ENCODE results near the gene HAUS3.
"Not testable (repeated sequence)": the region's sequence is repeated elsewhere in the genome, so short reads cannot be mapped to it uniquely, and the experiment has no call there.

HAUS3 gene

DNA sequence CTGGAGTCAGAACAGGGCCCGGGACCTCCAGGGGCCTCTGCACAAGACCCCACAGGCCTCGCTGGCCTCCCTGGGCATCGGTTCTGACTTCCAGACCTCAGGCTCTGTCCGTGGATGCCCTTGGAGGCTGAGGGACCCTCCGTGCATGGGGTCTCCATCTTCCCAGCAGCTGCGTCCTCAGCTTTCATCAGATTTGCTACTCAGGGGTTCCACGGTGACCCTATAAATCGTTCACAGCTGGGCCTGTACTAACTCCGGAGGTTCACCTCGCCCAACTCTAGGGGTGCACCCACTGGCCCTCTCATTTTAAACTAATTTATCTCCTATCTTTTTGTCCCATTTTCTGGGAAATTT lies 33.1 kb upstream of the HAUS3 start:
- not testable (repeated sequence) for DNase-seq

DNA sequence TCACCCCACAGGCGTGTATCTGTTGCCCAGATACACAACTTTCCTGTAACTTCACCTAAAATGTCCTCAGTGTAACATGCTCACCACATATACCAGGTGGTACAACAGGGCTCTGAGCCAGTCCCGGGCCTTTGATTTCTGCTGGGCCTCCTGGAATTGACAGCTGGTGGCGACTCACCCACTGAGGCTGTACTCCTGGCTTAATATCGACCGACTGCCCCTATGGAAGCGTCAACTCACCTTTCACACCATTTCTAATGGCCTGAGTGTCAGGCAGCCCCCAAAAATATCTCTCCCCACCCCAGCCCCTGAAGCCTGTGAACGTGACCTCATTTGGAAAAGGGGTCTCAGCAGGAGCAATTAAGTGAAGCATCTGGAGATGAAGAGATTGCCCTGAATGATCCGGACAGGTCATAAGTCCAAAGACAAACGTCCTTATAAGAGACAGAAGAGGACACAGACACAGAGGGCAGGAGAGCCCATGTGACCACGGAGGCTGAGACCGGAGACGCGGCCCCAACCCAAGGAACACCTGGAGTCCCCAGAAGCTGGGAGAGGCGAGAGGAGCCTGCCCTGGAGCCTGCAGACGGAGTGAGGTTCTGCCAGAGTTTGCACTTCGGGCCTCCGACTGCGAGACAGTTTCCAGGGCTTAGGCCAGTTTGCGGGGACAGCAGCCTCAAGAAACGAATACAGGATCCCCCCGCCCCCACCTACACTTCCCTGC lies 32.6 kb upstream of the HAUS3 start:
- no peak for DNase-seq

DNA sequence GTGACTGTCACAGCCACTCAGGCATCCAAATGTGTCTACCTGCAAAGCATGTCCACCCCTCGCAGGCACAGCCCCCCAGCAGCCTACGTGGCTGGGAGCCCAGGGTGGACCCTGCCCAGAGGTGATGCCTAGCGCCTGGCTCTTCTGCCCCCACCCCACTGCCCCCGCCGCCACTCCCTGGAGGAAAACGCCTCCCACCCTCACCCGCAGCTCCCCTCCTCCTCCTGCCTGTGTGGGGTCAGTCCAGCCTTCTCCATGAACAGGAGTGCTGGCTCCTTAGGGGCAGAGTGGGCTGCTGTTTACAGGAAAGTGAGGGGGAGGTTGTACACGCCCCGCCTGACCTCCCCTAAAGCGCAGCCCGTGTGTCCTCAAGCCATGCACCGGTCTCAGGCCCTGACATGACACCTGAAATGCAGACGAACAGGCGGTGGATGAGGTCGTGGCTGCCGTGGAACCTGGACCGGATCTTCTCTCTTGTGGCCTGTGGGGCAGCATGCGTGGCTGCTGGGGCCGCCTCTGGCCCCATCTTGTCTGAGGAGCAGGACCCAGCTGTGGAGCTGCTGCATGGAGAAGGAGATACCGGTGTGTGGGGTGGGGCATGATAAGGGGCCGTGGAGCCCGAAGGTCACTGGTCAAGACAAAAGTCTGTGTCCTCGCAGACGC lies 31.9 kb upstream of the HAUS3 start:
- DNase-seq = no peak

DNA sequence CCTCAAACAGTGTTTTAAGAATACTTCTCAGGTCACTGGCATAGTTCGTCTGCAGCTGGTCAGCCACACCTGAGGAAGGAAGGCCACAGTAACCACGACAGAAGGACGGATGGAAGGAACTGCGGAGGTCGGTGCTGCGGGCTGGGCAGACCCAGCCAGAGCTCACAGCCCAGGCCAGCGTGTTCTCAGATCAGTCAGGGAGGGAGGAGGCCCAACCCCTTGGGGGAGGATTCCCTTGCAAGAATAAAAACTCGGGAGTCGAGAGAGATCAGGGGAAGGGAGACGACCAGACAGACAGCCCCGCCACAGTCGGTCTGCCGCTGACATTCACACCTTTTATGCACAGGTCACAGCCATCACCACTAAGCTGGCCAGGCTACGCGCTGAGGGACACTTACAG lies 31.3 kb upstream of the HAUS3 start:
- no peak for DNase-seq

GRCh38 chr4:2272828-2273120 lies 30.9 kb upstream of the HAUS3 start:
- DNase-seq = no peak

DNA sequence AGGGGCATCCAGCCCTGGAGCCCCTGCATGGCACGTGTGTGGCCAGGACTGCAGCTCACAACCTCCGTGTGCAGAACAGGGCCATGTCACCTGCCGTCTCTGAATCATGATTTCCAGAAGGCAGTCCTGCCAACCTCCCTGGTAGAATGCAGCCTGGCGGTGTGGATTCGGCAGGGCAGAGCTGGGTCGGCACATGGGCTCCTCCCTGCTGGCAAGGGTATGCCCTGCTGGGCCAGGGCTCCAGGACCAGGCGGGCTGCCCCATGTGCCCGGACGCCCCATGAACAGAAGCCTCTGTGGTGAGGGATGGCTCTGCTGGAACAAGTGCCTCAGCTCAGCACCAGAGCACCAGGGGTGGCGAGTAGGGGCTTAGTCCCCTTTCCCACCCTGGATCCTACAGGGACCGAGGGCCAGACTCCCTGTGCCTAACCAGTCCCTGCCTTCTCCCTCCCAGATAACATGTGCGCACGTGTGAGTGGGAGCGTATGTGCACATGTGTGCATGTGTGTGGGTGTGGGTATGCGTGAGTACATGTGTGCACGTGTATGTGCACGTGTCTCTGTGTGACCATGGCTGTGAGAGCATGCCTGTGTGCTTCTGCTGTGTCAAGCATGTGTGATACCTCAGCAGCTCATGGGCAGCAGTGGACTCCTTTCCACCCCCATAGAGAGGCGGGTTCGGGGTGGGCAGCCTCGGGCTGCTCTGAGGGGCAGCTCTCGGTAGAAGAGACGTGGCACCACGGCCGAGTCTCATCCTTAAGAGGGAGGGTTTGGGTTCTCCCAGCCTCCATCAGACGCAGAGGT lies 30.3 kb upstream of the HAUS3 start:
- no peak for DNase-seq

DNA sequence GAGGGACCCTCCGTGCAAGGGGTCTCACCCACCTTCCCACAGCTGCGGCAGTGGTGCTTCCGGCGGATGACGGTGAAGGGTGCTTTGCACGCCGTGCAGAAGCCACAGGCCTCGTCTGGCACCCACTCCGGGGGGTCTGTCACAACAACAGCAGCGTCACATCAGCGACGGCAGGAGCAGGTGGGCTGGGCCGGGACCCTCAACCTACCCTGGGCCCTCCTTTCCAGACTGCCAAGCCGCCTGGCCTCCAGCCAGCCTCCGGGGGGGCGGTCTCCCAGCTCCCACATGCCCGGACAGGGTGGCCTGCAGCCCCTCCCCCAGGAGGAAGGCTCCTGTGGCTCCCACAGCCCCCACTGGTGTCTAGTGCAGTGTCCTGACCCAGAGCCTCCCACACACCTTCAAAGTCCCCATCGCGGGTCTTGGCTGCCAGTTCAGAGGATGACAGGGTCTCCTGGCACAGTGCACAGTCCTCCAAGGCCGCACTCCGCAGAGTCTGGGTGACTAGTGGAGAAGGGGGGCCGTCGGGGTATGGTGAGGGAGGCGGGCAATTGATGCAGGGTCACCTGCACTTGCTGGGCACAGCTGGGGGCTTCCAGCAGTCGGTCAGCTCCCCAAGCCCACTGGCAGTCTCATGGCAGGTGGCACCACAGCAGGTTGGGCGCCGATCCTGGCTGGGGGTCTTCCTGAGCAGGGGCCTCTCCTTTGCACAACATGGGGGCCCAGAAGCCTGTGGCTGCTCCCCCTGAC lies 29.5 kb upstream of the HAUS3 start:
- no peak for DNase-seq

- DNase-seq = no peak
Observed at GRCh38 chr4:2270341-2271165, 28.6 kb upstream of the HAUS3 start.

DNA sequence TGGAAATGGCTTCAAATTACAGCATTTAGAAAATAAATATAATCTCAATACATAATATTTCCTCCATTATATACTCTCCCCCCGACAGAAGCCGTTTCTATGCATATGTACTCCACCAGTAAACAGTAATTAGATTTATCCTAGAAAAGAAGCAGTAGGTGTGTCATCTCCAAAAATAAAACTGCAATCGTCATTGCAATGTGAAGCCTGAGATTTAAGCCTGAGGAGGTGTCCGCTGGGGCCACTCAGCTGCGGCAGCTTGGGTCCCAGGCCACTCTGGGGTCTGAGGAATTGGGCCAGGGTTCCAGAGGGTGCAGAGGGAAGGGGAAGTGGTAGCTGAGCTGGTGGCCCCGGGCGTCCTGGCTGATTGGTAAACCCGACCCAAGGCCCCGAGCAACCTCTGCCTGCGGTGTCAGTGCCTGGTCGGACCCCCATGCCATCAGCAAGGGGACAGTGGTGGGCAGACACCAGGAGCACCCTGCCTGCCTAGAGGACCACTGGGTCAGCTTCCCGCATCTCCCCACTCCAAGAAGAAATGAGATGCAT lies 27.8 kb upstream of the HAUS3 start:
- no peak for DNase-seq

- DNase-seq = no peak
Observed at GRCh38 chr4:2269206-2269531, 27.2 kb upstream of the HAUS3 start.

DNA sequence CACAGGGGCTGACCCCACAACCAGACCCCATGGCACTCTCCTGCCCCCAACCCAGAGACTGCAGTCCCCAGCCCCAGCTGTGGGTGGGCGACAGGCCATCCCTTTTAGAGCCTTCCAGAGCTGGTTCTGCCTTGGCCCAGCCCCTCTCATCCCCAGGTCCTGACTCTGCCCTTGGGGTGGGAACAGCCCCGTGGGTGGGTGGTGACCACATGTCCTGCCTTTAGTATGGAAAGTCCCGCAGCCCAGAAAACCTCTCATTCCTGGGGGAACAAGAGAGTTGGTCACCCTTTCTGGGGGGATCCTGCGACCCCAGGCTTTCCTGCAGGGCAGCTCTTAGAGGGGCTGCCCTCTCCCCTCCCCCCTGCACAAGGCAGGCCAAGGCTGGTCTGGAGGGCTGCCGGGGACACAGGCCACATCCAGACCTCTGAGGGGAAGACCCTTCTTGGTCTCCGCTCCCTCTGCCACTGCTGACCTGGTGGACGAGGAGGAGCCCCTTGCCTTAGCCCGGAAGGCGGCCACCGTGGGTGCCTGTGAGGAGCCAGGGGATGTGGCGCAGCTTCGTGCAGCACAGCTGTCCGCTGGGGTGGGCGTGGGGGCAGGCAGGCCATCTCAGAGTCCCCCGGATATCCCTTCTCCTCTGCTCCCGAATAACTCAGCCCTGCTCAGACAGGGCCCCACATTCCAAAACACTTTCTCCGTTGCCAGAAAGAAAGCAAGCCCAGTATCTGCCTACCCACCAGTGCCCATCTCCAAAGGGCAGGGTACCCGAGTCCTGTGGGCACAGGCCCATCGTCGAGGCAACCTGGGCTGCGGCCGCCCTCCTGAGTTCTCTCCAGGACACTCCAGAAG lies 26.7 kb upstream of the HAUS3 start:
- no peak for DNase-seq

- no peak for DNase-seq
Observed at GRCh38 chr4:2267841-2268240, 25.9 kb upstream of the HAUS3 start.

DNA sequence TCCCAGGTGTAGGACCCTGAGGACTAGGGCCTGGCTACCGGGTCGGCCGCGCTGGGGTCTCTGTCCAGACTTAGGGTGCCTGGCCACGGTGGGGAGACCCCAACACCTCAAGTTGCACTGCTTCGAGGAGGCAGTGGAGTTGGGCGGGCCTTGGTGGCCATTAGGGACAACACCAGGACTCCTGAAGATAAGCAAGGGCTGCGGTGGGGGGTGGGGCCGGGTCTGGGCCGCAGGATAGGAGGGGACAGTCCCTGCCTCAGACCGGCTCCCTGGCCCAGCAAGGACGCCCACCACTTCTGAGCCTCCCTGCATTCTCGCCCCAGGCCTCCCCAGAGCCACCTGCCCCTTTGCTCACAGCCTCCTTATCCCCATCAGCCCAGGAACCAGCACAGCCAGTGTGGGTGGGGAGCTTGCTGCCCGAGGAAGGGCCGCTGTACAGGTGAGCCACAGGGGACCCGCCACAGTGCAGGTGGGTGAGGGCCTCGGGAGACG lies 25.4 kb upstream of the HAUS3 start:
- no peak for DNase-seq

GRCh38 chr4:2266821-2267220 lies 24.9 kb upstream of the HAUS3 start:
- DNase-seq = no peak

- no peak for DNase-seq
Observed at GRCh38 chr4:2266181-2266580, 24.3 kb upstream of the HAUS3 start.

DNA sequence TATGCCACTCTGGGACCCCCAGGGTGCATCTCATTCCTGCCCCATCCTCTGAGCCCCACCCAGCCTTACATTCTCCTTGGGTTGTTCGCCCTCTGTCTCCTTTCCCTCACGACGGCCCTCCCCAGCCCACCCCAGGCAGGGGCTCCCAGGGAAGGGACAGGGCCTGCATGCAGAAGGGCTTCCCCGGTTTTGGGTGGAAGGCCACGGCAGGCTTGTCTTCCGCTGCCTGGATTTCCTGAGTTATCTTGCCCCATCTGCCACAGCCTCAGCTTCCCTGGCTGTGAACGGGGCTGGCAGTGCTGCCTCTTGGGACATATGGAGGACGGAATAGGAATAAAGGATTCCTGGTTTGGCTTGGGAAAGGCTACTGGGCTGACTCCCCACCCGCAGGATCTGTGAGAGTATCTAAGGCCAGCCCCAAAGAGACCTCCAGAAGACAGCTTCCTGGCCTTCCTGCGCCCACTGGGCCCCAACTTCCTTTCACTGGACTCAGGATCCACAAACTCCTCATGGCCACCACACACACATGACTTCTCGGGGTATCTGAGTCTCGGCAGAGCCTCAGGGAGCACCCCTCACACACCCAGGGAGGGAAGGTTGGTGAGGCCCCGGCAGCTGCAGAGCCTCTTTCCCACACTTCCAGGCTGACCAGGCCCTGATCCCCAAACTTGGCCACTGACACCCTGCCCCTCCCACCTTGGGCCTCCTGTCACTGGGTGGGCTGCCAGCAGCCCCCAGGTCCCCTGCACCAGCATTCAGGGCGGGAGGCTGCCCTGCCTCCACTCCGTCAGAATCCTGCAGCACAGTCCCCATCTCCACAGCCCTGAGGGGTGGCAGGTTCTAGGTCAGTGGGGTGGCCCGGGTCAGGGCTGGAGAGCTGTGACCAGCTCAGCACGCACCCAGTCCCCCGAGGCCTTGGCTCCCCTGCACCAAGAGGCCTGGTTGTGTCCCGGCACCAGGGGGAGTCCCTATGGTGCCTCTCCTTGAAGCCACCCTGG lies 23.5 kb upstream of the HAUS3 start:
- no peak for DNase-seq

- no peak for DNase-seq
Observed at GRCh38 chr4:2264481-2265041, 22.6 kb upstream of the HAUS3 start.

GRCh38 chr4:2263926-2264321 lies 22.0 kb upstream of the HAUS3 start:
- no peak for DNase-seq

DNA sequence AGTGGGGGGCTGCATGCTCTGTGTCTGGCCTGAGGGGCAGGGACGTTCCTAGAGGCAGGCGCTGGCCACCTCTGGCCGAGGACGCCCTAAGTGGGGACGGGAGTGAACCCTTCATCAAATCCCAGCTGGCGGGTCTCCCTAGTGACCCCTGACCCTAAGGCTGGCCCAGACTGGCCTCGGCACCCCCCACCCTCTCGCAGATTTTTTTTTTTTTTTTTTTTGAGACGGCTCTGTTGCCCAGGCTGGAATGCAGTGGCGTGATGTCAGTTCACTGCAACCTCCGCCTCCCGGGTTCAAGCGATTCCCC lies 21.0 kb upstream of the HAUS3 start:
- no peak for DNase-seq

Measured in CD4-positive, alpha-beta T cell treated with Interleukin-21 for 1 hour (primary cell).